ENCODE data around the gene EML6.

- TF ChIP-seq CTCF (IDR thresholded peaks at IDR 0.05 in 4 of 5, conservative IDR thresholded peaks at IDR 0.05 in 1 of 5) (no peak), POLR2A (IDR thresholded peaks at IDR 0.05) (no peak)
These were observed 59.9 kb downstream of the EML6 start for GRCh38 chr2:54783349-54783748.

All from gastrocnemius medialis (tissue), 4 donors.